Fibroblast of skin of back (primary cell): ENCODE results near the gene DIP2C.

Experiments
- DNase-seq: peaks from one replicate; pipeline ENCODE4 v3.0.0-alpha.2; 2013

The DIP2C gene

DNA sequence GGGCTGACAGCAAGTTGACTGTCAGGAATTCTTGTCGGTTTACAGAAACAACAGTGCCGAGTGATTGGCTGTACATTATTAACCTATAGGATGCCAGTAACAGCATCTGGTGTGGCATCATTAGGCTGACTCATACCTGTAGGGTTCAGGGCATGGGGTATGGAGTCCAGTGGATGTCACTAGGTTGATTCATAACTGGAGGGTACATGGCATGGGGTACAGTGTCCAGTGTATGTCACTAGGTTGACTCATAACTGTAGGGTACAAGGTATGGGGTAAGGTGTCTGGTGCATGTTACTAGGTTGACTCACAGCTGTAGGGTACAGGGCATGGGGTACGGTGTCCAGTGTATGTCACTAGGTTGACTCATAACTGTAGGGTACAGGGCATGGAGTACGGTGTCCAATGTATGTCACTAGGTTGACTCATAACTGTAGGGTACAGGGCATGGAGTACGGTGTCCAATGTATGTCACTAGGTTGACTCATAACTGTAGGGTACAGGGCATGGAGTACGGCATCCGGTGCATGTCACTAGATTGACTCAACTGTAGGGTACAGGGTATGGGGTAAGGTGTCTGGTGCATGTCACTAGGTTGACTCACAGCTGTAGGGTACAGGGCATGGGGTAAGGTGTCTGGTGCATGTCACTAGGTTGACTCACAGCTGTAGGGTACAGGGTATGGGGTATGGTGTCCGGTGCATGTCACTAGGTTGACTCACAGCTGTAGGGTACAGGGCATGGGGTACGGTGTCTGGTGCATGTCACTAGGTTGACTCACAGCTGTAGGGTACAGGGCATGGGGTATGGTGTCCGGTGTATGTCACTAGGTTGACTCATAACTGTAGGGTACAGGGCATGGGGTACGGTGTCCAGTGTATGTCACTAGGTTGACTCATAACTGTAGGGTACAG lies 425.1 kb downstream of the DIP2C start:
- peak; percentile 23 for DNase-seq

DNA sequence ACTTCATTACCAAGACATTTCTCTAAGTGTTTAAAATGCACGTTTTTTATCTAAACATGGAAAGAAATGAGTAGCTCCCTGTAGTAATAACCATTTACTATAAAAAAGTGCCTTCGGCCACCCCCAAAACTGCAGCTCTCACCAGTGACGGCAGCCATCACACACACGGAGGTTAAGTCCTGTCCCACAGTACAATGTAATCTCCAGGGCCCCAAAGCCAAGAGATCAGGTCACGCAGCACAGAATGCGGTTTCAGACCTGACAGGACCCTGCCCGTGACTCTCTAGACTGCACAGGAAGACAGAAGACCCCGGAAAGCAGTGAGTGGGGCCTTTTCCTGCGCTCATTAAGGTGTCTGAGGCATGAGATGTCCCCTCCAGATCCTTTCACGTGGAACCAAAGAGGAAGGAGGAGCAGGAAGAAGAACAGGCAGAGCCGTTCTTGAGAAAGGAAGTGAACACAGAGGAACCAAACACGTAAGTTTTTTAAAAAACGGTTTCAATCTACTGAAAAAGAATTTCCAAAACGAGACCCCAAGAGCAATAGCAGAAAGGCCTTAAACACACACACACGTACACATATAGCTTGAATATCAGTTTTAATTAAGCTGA lies 428.5 kb downstream of the DIP2C start:
- DNase-seq = no peak

DNA sequence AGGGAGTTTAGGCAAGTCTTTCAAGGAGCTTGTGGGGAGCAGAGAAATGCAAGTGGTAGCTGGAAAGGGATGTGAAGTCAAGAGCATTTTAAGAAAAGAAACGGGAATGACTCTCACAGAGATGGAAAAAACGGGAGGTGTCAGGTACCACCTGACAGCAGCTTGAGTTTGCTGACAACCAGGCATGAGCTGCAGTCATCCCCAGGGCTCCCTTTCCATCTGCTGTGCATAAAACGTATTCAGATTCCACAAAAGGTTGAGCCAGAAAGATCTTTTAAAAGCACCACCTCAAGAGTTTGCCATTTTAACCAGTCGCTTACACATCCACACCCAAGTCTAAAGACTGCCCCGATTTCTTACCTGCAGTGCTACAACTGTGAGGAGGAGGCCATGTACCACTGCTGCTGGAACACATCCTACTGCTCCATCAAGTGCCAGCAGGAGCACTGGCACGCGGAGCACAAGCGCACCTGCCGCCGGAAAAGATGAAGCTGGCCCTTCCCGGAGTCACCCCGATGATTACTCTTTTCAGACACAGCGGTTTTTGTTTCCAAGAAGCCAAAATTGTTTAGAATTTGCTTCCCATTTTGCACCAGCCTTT lies 437.4 kb downstream of the DIP2C start:
- no peak for DNase-seq

DNA sequence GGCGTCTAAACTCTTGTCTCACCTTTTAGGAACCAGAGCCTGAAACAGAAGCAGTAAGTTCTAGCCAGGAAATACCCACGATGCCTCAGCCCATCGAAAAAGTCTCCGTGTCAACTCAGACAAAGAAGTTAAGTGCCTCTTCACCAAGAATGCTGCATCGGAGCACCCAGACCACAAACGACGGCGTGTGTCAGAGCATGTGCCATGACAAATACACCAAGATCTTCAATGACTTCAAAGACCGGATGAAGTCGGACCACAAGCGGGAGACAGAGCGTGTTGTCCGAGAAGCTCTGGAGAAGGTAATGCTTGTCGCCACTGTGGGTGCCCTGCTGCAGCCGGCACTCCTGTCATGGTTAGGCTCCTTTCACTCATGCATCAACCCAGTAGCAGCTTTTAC lies 441.2 kb downstream of the DIP2C start:
- DNase-seq = no peak

DNA sequence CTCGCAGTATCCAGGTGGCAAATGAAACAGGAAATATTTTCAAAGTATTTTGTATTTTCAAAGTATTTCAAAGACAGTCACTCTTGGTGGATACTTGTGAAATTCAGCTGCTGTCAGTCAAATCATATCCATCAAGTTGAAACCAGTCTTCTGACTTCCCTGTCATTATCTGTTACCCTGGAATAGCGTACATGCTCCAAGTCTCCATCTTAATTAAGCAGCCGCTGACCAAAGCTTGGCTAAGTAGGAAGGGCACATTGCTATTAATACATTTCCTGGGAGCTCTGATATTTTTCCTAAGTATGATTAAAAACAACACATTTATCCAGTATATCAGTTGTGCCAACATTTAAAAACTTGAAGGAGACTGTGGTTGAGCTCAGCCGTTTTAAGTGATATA lies 442.0 kb downstream of the DIP2C start:
- DNase-seq = no peak

DNA sequence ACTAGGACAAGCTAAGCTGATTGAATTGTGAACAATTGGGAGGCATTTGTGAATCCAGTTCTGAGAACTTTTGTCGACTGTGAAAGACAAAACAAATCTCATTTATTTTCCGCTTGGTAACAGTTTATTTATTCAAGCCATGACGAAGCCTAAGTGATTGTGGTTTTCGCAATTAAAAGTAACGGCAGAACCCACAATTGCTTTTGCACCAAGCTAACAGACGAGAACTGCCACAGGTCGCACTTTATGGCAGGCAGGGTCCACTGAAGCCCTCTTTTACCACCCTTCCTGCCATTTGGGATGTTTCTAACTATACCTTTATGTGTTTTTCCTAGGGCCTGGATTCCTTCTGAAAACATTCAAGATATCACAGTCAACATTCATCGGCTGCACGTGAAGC lies 443.0 kb downstream of the DIP2C start:
- no peak for DNase-seq

DNA sequence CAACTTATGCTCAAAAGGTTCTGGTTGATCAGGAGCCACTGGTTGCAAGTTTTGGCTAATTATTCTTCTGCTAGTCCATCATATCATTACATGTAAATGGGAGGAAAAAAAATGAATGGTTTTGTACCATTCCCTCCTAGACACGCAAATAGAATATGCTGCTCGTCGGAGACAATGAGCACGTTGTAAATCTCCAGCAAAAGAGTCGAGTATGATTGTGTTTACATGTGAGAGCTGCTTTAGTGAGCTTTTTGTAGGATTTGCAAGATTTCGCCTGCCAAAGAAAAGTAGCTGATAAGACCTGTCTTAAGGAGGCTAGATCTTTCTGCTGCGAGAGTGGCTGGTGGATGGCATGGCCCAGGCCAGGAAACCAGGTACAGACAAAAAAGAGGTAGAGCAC lies 445.2 kb downstream of the DIP2C start:
- DNase-seq = no peak

DNA sequence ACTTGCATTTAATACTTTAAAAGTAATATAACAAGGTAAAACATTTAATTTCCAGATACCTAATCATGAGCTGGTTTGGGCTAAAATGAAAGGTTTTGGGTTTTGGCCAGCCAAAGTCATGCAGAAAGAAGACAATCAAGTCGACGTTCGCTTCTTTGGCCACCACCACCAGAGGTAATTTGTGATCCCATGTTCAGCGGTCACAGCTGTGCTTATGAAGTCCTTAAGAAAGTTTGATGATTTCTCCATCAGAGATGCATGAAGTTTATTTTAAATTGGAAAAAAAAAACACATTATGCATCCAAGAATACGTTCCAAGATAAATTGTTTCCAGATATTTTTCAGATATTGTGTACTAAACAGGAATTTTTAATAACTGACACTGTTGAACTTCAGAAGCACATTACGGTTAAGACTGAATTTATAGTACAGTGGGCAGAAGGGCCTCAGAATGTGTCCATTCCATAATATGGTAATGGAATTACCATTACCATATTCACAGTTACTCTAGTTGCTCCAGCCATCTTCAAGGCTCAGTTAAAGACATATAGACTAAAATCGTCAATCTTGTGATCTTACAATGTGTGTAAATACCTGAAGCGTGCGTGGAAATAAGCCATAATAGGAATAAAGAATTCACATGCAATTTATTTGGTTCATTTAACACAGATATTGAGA lies 447.4 kb downstream of the DIP2C start:
- DNase-seq = no peak

DNA sequence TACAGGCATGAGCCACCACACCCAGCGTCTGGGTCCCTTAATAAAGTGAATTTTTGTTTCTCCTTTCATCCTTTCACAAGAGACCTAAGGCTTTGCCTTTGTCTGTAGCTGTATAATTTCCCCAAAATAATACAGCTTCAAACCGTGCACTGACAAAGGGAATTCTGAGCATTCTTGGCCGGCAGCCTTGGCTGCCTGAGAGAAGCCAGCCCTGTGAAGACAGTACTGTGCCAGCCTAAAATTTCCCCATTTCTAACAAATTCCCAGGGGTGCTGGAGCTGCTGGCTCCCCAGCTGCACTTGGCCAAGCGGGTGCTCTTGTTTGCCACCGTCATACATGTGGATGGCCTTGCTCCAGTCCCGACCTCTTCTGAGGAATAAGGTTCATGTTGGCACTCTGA lies 448.0 kb downstream of the DIP2C start:
- DNase-seq = no peak

DNA sequence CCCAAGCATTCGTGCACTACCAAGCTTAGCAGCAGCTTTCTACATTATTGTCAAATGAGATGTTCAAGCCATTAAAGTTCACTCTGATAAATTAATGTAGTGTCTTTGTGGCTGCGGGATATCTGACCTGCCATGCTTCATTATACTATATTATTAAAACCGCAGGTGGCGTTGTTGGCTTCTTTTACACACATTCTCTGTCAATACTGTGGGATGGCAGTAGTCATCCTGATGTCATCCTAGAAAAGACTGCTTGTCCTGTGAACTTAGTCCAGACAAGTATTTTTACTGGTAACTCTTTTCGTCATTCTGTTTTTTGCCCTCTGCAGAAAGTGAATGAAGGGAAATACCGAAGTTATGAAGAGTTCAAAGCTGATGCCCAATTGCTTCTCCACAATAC lies 450.4 kb downstream of the DIP2C start:
- DNase-seq = peak; percentile 22

DNA sequence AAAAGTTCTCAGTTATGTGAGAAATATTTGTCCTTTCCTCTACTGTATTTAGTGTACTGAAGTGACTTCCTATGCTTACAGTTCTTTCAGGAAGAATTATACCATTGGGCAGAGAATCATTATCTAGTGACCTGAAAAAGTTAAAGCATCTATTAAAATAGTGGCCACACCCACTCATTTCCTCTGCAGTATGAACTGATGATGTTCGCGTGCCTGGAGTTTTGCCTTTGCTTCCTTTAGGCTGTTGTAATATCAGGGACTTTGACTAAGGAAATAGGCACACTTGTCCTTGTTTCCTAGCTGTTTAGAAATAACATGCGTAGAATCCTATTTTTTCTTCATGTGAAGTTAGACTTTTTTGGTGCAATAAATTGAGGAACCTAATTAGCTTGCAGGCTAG lies 453.6 kb downstream of the DIP2C start:
- DNase-seq = no peak

DNA sequence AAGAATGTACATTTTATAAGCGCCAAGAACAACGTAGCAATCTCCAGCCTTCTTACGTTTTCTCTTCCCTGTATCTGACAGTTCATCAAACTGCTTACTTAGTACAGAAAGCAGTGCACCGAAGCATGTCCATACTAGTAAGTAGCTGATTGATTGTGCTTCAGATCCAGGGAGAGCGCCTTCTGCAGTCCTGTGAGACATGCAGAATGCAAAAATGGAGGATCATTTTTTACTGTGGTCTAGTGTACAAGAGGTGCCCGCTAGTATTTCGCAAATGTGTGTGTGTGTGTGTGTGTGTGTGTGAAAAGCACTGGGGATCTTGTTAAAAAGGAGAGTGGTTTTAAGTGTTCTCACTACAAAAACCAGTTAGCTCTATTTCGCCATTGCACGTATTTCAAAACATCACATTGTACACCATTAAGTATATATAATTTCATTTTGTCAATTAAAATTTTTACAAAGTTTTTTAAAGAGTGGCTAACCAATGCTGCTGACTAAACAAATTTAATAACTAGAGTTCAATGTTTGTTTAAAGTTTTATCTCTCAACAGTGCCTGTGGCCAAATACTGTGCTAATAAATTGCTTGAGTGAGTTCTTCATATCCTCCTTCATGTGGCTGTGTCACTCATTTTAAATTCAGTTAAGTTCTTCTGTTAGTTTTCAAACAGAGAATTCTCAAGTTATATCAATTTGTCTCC lies 454.6 kb downstream of the DIP2C start:
- no peak for DNase-seq

DNA sequence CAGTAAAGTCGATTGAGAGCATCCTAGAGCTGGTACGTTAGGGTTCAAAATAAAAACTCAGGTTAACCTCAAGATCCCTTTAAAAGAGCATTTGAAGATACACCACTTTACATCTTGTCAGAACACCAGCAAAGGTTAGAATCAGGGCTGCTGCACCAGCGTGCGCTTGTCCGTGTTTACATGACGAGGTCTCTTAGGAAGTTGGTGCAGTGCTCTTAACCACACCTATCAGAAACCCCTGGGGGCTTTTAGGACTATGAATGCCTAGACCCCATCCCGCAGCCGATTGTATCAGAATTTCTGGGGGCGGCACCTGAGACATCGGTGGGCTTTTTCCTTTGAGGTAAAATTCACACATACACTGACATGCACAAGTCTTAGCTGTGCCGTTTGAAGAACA lies 456.6 kb downstream of the DIP2C start:
- DNase-seq = no peak

DNA sequence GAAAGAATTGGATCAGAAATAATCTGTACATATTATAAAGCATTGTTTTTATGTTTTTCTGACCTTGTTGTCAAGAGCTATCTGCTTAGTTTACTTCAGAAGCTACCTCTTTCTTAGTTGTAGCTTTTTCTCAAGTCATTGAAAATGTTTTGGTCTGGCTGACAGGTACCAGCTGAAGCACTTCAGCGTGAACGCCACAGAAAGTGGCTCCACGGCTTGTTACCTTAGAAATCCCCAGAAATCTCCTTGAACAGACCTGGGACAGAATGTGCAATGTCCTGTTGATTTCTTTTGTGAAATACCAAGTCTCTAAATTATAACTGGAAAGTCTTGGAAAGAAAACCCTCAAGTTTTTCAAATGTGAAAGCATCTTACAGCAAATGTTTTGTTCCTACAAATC lies 457.4 kb downstream of the DIP2C start:
- DNase-seq = no peak

DNA sequence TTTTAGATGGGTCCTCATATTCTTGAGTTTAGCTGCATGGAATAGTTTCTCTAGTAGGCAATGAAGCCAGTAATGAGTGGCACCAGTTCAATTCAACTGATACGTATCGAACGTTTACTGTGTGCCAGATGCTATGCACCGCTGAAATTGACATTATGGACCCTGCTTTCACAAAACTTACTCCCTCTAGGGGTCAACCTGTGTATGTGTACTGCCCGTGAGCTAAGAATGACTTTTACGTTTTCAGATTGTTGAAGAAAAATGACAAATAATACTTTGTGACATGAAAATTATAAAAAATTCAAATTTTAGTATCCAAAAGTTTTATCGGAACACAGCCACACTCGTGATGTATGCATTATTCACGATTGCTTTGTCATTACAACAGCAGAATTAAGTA lies 458.7 kb downstream of the DIP2C start:
- DNase-seq = peak; percentile 11

DNA sequence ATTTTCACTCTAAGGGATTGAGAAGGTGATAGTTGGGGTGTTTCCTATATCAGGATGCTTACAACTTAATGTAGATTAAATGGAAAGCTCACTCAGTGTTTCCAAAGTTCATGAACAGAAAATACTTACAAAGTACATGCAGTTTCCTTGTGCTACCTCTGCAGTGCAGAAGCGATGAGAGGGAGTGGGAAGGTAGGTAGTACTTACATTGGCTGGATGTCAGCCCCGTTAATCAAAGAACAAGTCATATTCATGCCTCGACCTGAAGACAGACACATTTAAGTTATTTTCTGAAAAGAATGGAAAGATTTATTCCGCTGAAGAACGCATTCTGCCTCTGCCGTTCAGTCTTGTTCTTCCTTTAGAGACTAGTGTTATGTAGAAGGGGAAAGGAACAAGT lies 461.1 kb downstream of the DIP2C start:
- DNase-seq = no peak

DNA sequence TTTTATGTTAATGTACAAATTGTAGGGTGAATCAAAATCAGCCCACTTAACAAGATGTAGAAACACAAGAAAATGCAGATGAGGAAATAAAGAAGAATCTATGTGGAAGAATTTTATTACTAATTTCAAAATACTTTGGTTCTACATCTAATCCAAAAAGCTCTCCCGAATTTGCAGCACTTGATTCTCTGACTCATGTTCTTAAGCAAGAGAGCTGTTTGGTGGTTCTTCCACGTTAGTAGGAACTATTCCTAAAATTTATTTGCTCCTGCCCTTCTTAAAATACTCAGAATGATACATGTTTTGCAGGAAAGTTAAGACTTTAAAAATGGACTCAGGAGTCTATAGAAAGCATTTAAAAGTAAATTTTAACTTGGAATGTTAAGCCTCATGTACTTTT lies 462.5 kb downstream of the DIP2C start:
- no peak for DNase-seq

DNA sequence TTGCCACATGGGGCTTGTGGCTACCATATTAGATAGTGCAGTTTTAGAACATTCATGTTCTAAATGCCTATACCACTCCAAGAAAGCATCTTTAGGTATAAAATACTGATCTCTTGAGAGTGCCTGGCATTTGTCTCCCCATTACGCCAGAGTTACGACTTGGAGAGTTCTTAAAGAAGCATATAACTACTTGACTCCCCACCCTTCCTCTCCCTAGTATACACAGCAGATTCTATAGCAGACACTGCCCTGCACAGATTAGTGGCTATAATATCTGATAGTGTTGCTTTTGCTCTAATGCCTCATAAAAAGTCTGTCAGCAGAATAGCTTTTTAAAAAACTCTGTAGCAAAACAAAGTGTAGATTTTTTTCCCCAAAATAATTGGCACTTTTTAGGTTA lies 463.4 kb downstream of the DIP2C start:
- DNase-seq = no peak

DNA sequence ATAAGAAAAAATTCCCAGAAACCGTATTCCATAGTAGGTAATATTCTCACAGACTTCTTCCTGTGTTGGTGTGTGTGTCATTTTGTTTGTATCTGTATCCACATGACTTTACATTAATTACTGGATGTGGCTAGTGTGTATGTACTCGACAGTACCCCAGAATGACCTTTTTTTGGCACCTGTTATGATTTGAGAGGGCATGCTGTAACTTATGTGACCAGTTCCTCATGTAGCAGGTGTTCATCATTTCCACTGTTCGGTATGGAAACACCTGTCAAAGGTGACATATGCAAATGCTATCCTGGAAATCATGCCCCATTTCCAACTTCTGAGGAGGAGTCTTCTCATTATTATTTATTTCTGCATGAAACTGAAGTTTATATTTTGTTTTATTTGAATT lies 464.9 kb downstream of the DIP2C start:
- no peak for DNase-seq
